Esophagus (tissue), 2 donors: ENCODE measurements around the gene AANAT. TPM values are rescaled to one million over a fixed set of nuclear protein-coding genes. Genes with fewer than 3 reads are reported as not detected.

ENCODE experiments used
- H3K27ac ChIP-seq, 2 donors: one replicate each; pipeline ENCODE4 v1.5.1; 2013; ENCODE audit warnings: low read depth in 2 of 2, mild to moderate bottlenecking in 2 of 2, inconsistent platforms in 1 of 2, low read length in 1 of 2, moderate library complexity in 1 of 2
- H3K27me3 ChIP-seq, 2 donors: one replicate each; pipeline ENCODE4 v1.6.1; 2013; ENCODE audit warnings: low read length in 2 of 2, control low read depth in 1 of 2, mild to moderate bottlenecking in 1 of 2; ENCODE audit not compliant: insufficient read depth in 2 of 2, control insufficient read depth in 1 of 2
- H3K36me3 ChIP-seq, 2 donors: one replicate each; pipeline ENCODE4 v1.6.1; 2013; ENCODE audit warnings: low read length in 1 of 2; ENCODE audit not compliant: control insufficient read depth in 2 of 2, insufficient read depth in 2 of 2
- H3K4me1 ChIP-seq, 2 donors: one replicate each; pipeline ENCODE4 v1.6.1; 2013; ENCODE audit warnings: low read length in 1 of 2; ENCODE audit not compliant: control insufficient read depth in 2 of 2, insufficient read depth in 2 of 2
- H3K4me3 ChIP-seq, 2 donors: one replicate each; pipeline ENCODE4 v1.5.1; 2013; ENCODE audit warnings: low read length in 2 of 2, mild to moderate bottlenecking in 2 of 2, low read depth in 1 of 2, moderate library complexity in 1 of 2
- H3K9me3 ChIP-seq, 2 donors: one replicate each; pipeline ENCODE4 v1.6.1; 2013; ENCODE audit warnings: mild to moderate bottlenecking in 2 of 2, low read depth in 1 of 2, low read length in 1 of 2, moderate library complexity in 1 of 2; ENCODE audit not compliant: control insufficient read depth in 2 of 2, insufficient read depth in 1 of 2
- WGBS, 2 donors: extraction: QIAGEN DNeasy Blood & Tissue Kit; methylation state at CpG; one replicate each; pipeline ENCODE4 v1.1.7; 2013; 5-methylcytosine and 5-hydroxymethylcytosine counted together
- polyA plus RNA-seq, 2 donors: library from polyadenylated mRNA; stranded (reverse); fragments of 200-250 nt; gene quantifications; one replicate each; pipeline ENCODE4 v1.2.3, GENCODE V29; 2013
- donor health status: healthy with polysubstance abuse.
- donor health status: Bipolar disorder and iron deficiency.

Gene AANAT
- polyA plus RNA-seq, 2 donors, result not detected

DNA sequence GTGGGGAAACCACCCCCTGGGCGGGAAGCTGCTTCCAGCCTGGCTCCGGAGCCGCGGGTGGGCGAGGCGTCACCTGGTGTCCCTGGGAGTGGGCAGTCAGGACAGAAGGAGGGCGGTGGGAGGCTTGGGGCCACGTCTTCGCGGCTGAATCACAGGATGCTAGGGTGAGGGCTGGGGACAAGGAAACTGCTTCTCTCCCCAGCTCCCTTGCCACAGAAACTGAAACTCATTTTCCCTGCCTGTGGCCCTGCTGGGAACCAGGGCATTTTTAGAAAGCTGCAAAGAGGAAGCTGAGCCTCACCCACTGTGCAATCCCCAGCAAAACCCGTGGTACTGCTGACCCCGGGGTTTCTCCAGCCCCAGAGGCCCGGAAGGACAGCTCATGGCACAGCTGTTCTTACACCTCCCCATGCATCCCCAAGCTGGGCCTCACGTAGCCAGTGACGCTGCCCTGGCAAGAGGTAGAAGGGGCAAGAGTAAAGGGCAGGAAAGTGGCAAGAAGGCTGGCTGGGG, 25.6 kb downstream of the AANAT start:
- Histone ChIP-seq H3K27me3 (no peaks in the 10 kb centered on the region), H3K9me3 (no peaks in the 10 kb centered on the region), H3K27ac (peak overlapping the region; percentile 85 to 97), H3K4me3 (peak overlapping the region in 1 of 2 donors; percentile 2), H3K36me3 (peaks cover 0 to 7% of the 10 kb centered on the region in 2 donors), H3K4me1 (peaks cover 17 to 35% of the 10 kb centered on the region in 2 donors)
- 23 to 26% methylated on average over 15 of the region's 15 CpGs for WGBS, 2 donors

DNA sequence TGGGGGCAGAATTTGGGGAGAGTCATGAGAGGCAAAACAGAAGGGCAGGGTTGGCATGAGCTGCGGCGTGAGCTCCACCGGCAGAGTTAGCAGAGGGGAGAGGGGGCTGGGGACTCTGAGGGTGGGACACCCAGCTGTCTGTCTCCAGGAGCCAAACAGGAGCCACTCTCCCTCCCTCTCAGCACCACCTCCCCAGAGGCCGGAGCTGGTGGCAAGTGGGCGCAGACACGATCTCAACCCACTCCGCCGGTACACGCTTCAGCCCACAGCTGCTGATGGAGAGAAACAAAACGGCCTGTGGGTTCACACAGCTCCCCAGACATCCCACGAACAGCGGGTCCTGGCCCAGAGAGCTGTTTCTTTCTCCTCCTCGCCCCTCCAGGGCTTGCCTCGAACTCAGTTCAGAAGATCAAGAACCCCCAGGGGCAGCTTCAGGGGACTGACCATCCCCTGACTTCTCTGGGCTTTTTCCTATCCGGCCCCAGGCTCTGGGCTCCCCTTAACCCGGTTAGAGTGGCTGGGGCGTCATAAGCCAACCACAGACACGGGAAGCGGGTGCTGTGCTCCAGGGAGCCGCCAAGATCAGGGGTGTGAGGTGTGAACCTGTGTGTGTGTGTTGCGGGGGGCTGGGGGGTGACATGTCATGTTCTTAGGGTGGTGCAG, 26.2 kb downstream of the AANAT start:
- Histone ChIP-seq H3K4me3 (no peak overlapping the region), H3K4me1 (peaks cover 21 to 40% of the 10 kb centered on the region in 2 donors), H3K27me3 (no peaks in the 10 kb centered on the region), H3K27ac (peak overlapping the region; percentile 85 to 97), H3K9me3 (no peaks in the 10 kb centered on the region), H3K36me3 (peaks cover 0 to 7% of the 10 kb centered on the region in 2 donors)
- 55 to 58% methylated on average over 19 to 21 of the region's 21 CpGs for WGBS, 2 donors

DNA sequence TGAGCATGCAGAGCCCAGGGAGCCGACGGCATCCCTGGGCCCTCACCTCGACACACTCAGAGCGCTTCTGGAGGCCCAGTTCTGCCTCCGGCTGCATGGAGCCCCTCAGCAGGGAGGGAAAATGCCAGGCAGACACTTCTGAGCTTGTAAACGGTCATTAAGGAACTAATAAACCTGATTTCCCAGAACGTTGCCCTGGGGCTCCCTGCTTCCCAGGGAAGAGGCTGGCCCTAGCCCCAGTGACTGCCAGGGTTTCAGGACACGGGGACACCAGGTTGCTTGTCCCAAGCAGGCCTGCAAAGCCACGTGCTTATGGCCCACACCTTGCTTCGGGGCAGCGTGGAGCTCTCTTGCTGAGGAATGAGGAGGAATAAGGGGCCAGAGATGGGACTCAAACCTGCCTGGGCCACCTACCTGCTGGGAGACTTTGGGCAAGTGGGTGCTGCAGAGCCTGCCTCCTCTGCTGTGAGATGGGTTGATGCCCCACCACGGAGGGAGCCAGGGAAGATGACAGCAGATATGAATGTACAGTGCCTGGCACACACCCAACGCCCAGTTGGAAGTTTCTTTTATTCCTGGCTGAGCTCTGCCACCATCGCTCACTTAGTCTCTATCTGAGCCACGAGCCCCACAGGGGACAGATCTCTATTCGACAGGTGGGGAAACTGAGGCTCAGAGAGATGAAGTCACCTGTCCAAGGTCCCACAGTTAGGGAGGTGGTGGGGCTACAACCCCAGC, 28.4 kb downstream of the AANAT start:
- H3K36me3 ChIP-seq, result peaks cover 0 to 7% of the 10 kb centered on the region in 2 donors
- 76 to 82% methylated on average over 16 of the region's 16 CpGs for WGBS, 2 donors
- no peaks in the 10 kb centered on the region for H3K9me3 ChIP-seq
- peaks cover 18 to 48% of the 10 kb centered on the region in 2 donors for H3K4me1 ChIP-seq
- H3K4me3 ChIP-seq, result no peak overlapping the region
- H3K27me3 ChIP-seq, result no peaks in the 10 kb centered on the region
- H3K27ac ChIP-seq, result no peak overlapping the region

DNA sequence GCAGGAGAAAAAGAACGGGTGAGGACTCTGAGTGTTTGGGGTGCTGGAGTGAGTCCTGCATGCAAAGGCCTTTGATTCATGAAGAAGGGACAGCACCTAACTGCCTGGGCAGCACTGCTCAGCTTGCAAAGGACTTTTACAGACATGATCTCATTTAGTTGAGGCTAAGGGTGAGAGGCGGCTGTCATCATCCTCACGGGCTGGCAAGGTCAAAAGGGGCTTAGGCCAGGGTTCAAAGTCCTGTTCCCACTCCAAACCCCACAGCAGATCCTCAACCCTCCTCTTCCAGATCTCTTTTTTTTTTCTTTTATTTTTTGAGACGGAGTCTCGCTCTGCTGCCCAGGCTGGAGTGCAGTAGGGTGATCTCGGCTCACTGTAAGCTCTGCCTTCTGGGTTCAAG, 29.1 kb downstream of the AANAT start:
- Histone ChIP-seq H3K27ac (no peak overlapping the region), H3K9me3 (no peaks in the 10 kb centered on the region), H3K27me3 (no peaks in the 10 kb centered on the region), H3K36me3 (peaks cover 0 to 7% of the 10 kb centered on the region in 2 donors), H3K4me3 (no peak overlapping the region), H3K4me1 (peaks cover 12 to 42% of the 10 kb centered on the region in 2 donors)
- WGBS, 2 donors, result 86 to 88% methylated on average over 6 of the region's 6 CpGs

DNA sequence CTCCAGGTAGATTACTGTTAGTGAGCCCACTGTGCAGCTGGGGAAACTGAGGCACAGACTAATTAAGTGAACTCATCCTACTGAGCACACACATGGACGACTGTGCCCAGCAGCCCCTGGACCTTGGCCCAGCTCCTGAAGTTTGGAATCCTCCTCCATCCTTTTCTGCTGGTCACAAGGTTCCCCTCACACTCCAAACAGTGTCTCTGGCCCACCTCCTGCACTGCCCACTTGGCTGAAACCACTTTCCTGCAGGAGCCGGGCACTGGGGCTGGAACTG, 30.2 kb downstream of the AANAT start:
- 40 to 43% methylated on average over 2 of the region's 2 CpGs for whole genome bisulfite sequencing, 2 donors
- Histone ChIP-seq H3K9me3 (no peaks in the 10 kb centered on the region), H3K27ac (peak overlapping the region; percentile 62 to 89), H3K36me3 (peaks cover 0 to 7% of the 10 kb centered on the region in 2 donors), H3K4me1 (peaks cover 11 to 43% of the 10 kb centered on the region in 2 donors), H3K4me3 (no peak overlapping the region), H3K27me3 (no peaks in the 10 kb centered on the region)

DNA sequence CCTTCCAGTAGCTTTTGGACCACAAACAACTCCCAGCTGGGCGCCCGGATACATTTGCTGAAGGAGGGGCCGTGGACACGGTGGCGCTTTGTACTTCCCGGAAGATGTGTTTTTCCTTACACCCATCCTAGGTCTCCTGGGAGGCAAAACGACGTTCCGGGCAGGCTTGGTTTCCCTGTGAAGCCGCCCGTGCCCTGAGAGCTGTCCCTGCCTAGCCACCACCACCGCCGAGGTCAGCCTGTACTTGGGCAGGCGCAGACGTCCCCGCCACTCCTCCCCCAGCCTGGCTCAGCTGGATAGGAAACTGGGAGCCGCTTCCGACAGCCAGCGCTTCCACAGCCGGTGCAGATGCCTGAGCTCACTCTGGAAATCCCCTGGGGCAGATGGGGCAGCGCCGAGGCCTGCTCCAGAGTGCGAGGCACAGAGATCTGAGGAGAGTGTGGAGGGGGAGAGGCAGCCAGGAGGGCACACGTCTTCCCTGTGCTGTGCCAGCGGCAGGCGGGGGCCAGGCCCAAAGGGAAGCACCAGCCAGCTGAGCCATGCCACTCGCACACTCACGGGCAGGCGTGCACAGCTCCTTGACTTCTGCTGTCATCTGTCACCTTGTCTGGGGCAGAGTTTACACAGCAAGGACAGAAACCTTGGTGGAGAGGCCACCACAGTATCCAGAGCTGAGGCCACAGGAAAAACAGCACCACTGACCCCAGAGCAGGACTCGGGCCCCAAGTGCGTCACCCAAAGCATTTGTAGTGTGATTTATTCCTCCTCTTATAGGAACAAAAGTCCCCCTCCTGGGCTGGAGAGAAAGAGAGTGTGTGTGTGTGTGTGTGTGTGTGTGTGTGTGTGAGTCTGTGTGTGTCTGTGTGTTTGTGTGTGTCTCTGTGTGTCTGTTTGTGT, 30.8 kb downstream of the AANAT start:
- WGBS, 2 donors, result 20 to 23% methylated on average over 31 of the region's 31 CpGs
- Histone ChIP-seq H3K4me3 (peak overlapping the region; percentile 6 to 16), H3K9me3 (no peaks in the 10 kb centered on the region), H3K27me3 (no peaks in the 10 kb centered on the region), H3K36me3 (peaks cover 0 to 7% of the 10 kb centered on the region in 2 donors), H3K27ac (peak overlapping the region; percentile 62 to 89), H3K4me1 (peaks cover 11 to 38% of the 10 kb centered on the region in 2 donors)

DNA sequence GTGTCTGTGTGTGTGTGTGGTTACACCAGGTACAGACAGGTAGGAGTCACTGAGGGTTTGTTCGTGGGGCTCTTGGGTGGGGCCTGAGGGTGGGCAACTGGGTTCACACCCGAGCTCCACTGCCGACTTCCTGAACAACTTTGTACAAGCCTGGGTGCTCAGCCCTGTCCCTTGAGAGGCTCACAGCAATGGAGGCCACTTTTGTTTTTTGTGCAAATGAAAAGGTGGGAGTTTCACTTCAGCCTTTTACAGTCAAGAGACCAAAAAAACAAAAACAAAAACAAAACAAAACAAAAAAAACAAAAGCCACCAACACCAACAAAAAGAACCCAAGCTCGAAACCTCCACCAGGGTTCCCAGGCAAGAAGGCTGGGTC, 31.5 kb downstream of the AANAT start:
- 42 to 54% methylated on average over 4 of the region's 4 CpGs for WGBS, 2 donors

DNA sequence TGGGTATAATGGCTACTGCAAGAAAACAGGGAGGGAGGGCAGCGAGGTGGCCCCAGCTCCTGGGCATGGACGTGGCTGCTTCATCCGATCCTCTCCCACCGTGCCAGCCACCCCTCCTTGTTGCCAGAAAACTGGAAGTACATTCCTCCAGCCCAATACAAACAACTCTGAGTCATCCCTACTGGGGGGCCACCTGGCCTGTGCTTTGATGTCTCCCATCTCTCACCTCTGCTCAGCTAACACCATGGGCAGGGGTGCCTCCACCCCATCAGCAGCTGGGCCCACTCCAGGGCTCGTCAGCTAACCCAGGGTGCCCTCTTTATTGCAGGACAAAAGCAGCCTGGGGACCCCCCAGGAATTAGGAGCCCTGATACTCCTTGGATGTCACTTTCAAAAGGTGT, 31.9 kb downstream of the AANAT start:
- H3K27me3 ChIP-seq, result no peaks in the 10 kb centered on the region
- peaks cover 0 to 7% of the 10 kb centered on the region in 2 donors for H3K36me3 ChIP-seq
- no peaks in the 10 kb centered on the region for H3K9me3 ChIP-seq
- peaks cover 11 to 33% of the 10 kb centered on the region in 2 donors for H3K4me1 ChIP-seq
- peak overlapping the region in 1 of 2 donors; percentile 66 for H3K4me3 ChIP-seq
- H3K27ac ChIP-seq, result peak overlapping the region in 1 of 2 donors; percentile 51
- WGBS, 2 donors, result 49 to 64% methylated on average over 5 of the region's 5 CpGs

More for the DNA sequence above, 31.5 kb downstream of the AANAT start:
- Histone ChIP-seq H3K36me3 (peaks cover 0 to 7% of the 10 kb centered on the region in 2 donors), H3K27me3 (no peaks in the 10 kb centered on the region), H3K9me3 (no peaks in the 10 kb centered on the region), H3K27ac (peak overlapping the region; percentile 62 to 89), H3K4me1 (peaks cover 11 to 33% of the 10 kb centered on the region in 2 donors), H3K4me3 (no peak overlapping the region)

DNA sequence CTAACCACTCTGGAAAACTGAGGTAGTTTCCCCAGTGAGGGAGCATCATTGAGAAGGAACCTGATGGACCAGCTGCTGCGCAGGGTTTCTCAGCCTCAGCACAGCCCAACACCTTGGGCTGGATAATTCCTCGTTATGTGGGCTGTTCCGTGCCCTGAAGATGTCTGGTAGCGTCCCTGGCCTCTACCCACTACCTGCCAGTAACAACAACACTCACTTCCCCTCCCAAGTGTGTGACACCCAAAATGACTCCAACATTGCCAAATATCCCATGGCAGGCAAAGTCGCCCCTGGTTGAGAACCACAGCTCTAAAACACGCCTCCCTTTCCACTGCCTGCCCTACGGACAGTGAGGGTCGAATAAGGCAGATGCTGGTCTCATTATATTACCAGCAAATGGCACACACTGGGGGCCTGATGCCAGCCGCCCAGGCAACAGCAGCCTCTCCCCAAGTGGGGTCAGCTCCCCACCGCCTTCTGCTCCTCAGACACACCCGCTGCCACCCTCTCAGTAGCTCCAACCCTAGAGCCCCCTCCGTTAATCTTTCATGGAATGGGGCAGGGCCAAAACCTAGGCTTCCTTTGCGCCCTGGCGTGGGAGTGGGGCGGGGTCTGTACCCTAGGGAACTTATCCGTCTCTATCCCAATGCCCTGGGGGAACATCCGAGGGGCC, 32.8 kb downstream of the AANAT start:
- peaks cover 11 to 33% of the 10 kb centered on the region in 2 donors for H3K4me1 ChIP-seq
- WGBS, 2 donors, result 35 to 43% methylated on average over 17 of the region's 17 CpGs
- peak overlapping the region; percentile 66 to 72 for H3K4me3 ChIP-seq
- peaks cover 0 to 7% of the 10 kb centered on the region in 2 donors for H3K36me3 ChIP-seq
- H3K27ac ChIP-seq, result peak overlapping the region; percentile 24 to 51
- no peaks in the 10 kb centered on the region for H3K27me3 ChIP-seq
- H3K9me3 ChIP-seq, result no peaks in the 10 kb centered on the region
